ENCODE measurements around the gene CCDC57.

GRCh38 chr17:82104797-82105416 is 107.7 kb downstream of the CCDC57 start:
- TF ChIP-seq POLR2AphosphoS5 (IDR thresholded peaks at IDR 0.05) (no peak), CTCF (IDR thresholded peaks at IDR 0.05) (no peak), POLR2A (IDR thresholded peaks at IDR 0.05) (no peak)
